HG03159 (cell line): ENCODE measurements around the gene RNGTT.
"Not testable (repeated sequence)": the region's sequence is repeated elsewhere in the genome, so short reads cannot be mapped to it uniquely, and the experiment has no call there.

ENCODE experiments used
- ATAC-seq: cut with Tn5 transposase; IDR thresholded peaks from one replicate; pipeline ENCODE4 v1.9.1; 2021; ENCODE audit warnings: mild to moderate bottlenecking, moderate library complexity; ENCODE audit not compliant: unreplicated experiment

RNGTT gene

GRCh38 chr6:88869263-88870020, 94.0 kb downstream of the RNGTT start:
- ATAC-seq, result no peak

GRCh38 chr6:88867841-88868731, 95.3 kb downstream of the RNGTT start:
- no peak for ATAC-seq

GRCh38 chr6:88866856-88867255, 96.6 kb downstream of the RNGTT start:
- no peak for ATAC-seq

- no peak for ATAC-seq
Observed at GRCh38 chr6:88865275-88865674, 98.1 kb downstream of the RNGTT start.

- ATAC-seq, result no peak
Observed at GRCh38 chr6:88864359-88865054, 98.9 kb downstream of the RNGTT start.

- ATAC-seq, result no peak
Observed at GRCh38 chr6:88860310-88860709, 103.1 kb downstream of the RNGTT start.

GRCh38 chr6:88858455-88858854, 105.0 kb downstream of the RNGTT start:
- ATAC-seq, result no peak

GRCh38 chr6:88856566-88856965, 106.9 kb downstream of the RNGTT start:
- ATAC-seq, result no peak

- no peak for ATAC-seq
Observed at GRCh38 chr6:88855541-88856147, 107.8 kb downstream of the RNGTT start.

- no peak for ATAC-seq
Observed at GRCh38 chr6:88852775-88853174, 110.6 kb downstream of the RNGTT start.

- ATAC-seq, result no peak
Observed at GRCh38 chr6:88852000-88852399, 111.4 kb downstream of the RNGTT start.

GRCh38 chr6:88848870-88849269, 114.5 kb downstream of the RNGTT start:
- ATAC-seq, result no peak

- ATAC-seq, result no peak
Observed at GRCh38 chr6:88843040-88843439, 120.4 kb downstream of the RNGTT start.

GRCh38 chr6:88842320-88842719, 121.1 kb downstream of the RNGTT start:
- ATAC-seq, result no peak

- ATAC-seq, result no peak
Observed at GRCh38 chr6:88840796-88841539, 122.5 kb downstream of the RNGTT start.

GRCh38 chr6:88840289-88840688, 123.1 kb downstream of the RNGTT start:
- ATAC-seq, result no peak

- ATAC-seq, result no peak
Observed at GRCh38 chr6:88839280-88839679, 124.1 kb downstream of the RNGTT start.

- no peak for ATAC-seq
Observed at GRCh38 chr6:88835210-88835609, 128.2 kb downstream of the RNGTT start.

GRCh38 chr6:88833071-88833470, 130.3 kb downstream of the RNGTT start:
- ATAC-seq, result not testable (repeated sequence)

- ATAC-seq, result not testable (repeated sequence)
Observed at GRCh38 chr6:88827599-88827998, 135.8 kb downstream of the RNGTT start.
